ENCODE data around the gene TMEM147.

GRCh38 chr19:35563207-35563829, 17.9 kb downstream of the TMEM147 start, which contains the start of gene ATP4A:
- TF ChIP-seq FOSB (CRISPR knock-in tag; IDR thresholded peaks at IDR 0.05) (no peak), KDM5A (IDR thresholded peaks at IDR 0.05) (no peak), POLR2A (IDR thresholded peaks at IDR 0.05; ENCODE audit: low read length) (no peak), EP300 (IDR thresholded peaks at IDR 0.05) (no peak), MYC (IDR thresholded peaks at IDR 0.05; ENCODE audit: borderline replicate concordance, low read length) (no peak), RFX5 (IDR thresholded peaks at IDR 0.05) (no peak), REST (IDR thresholded peaks at IDR 0.05) (no peak), BHLHE40 (IDR thresholded peaks at IDR 0.05; ENCODE audit: low read depth, low read length) (no peak), JUN (IDR thresholded peaks at IDR 0.05) (no peak), EHMT2 (IDR thresholded peaks at IDR 0.05; ENCODE audit: low read depth) (no peak), RAD21 (conservative IDR thresholded peaks at IDR 0.05 in 1 of 2, IDR thresholded peaks at IDR 0.05 in 1 of 2) (no peak), TP53 (CRISPR knock-in tag; IDR thresholded peaks at IDR 0.05) (no peak)
- TF ChIP-seq, protein P1, sequence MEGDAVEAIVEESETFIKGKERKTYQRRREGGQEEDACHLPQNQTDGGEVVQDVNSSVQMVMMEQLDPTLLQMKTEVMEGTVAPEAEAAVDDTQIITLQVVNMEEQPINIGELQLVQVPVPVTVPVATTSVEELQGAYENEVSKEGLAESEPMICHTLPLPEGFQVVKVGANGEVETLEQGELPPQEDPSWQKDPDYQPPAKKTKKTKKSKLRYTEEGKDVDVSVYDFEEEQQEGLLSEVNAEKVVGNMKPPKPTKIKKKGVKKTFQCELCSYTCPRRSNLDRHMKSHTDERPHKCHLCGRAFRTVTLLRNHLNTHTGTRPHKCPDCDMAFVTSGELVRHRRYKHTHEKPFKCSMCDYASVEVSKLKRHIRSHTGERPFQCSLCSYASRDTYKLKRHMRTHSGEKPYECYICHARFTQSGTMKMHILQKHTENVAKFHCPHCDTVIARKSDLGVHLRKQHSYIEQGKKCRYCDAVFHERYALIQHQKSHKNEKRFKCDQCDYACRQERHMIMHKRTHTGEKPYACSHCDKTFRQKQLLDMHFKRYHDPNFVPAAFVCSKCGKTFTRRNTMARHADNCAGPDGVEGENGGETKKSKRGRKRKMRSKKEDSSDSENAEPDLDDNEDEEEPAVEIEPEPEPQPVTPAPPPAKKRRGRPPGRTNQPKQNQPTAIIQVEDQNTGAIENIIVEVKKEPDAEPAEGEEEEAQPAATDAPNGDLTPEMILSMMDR (IDR thresholded peaks at IDR 0.05) = no peak
- TF ChIP-seq, protein P2, sequence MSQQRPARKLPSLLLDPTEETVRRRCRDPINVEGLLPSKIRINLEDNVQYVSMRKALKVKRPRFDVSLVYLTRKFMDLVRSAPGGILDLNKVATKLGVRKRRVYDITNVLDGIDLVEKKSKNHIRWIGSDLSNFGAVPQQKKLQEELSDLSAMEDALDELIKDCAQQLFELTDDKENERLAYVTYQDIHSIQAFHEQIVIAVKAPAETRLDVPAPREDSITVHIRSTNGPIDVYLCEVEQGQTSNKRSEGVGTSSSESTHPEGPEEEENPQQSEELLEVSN (IDR thresholded peaks at IDR 0.05; ENCODE audit: borderline replicate concordance, low read depth) = no peak
